ENCODE measurements around the gene CTBS. TPM values are rescaled to one million over a fixed set of nuclear protein-coding genes. Genes with fewer than 3 reads are reported as not detected.

The CTBS gene
- total and polyA plus RNA-seq, 2 of the 13 experiments (the other 11 are each of a cell fraction or from before 2014, with no cell fraction given) = 4.7 to 12.4 TPM

GRCh38 chr1:84573481-84573966, 716 bp downstream of the CTBS start (continued):
- 0 out of 2 replicates have a peak, but pooled peaks have one; percentile 39 for TF ChIP-seq ATF6 (CRISPR knock-in tag; conservative IDR thresholded peaks at IDR 0.05)
- 0 out of 2 replicates have a peak, but pooled peaks have one; percentile 20 for TF ChIP-seq AFF4 (CRISPR knock-in tag; IDR thresholded peaks at IDR 0.05)
- 0 out of 2 replicates have a peak, but pooled peaks have one; percentile 16 for TF ChIP-seq ZNF264 (CRISPR knock-in tag; IDR thresholded peaks at IDR 0.05)
- TF ChIP-seq PHF20 (CRISPR knock-in tag; IDR thresholded peaks at IDR 0.05) = no peak
- TF ChIP-seq CREB1 (IDR thresholded peaks at IDR 0.05) = no peak
- TF ChIP-seq CREB1 (CRISPR knock-in tag; IDR thresholded peaks at IDR 0.05) = peak; percentile 57
- no peak for TF ChIP-seq PCBP1 (IDR thresholded peaks at IDR 0.05; ENCODE audit: borderline replicate concordance, low read depth, low read length)
- TF ChIP-seq ARID2 (CRISPR knock-in tag; IDR thresholded peaks at IDR 0.05; ENCODE audit: borderline replicate concordance) = 0 out of 2 replicates have a peak, but pooled peaks have one; percentile 83

Measured in HepG2 (cell line).